HG03025 (cell line): ENCODE data around the gene PNLIPRP1.

Experiments used
- ATAC-seq: cut with Tn5 transposase; IDR thresholded peaks from one replicate; pipeline ENCODE4 v1.9.1; 2021; ENCODE audit warnings: mild to moderate bottlenecking, moderate library complexity; ENCODE audit not compliant: unreplicated experiment, low FRiP score

The PNLIPRP1 gene

DNA sequence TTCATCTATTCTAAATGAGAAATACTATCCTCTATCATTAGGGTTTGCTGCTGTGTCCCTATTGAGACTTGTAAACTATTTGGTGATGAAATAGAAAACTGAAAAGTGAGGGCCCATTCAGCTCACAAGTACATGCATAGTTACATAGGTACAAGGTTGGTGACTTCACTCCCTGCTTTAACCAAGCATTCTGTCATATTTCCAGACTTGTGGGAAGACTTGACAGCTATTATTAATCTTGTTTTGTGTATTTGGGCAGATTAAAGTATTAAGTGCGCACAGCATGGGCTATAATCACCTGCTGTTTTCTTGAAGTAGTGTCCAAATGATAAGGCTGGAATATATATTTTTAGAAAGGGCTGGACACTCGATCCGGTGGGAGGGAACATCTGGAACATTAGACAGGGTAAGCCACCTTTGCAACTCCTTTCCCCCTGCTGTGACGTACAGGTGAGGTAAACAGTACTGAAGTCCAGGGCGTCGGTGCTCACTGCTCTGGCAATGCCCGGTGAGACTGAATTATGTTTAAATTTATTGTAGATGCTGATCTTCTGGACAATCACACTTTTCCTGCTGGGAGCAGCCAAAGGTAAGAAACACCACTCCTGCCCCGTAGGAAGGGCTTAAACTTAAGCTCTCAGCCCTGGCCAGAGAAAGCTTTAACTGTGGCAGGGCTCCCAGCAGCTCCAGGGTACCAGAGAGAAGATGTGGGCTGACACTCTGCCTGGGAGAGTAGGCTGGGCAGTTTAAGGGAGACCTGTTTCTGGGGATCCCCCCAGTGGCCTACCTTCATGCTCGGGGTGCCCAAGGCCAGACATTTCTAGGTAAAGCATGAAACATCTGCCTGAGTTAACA is at the start of gene PNLIPRP1:
TSS of gene PNLIPRP1 (plus strand) at position 370 of the 855 bp plus-strand sequence. CDS start at position 541, 171 bp downstream.
- no peak for ATAC-seq

DNA sequence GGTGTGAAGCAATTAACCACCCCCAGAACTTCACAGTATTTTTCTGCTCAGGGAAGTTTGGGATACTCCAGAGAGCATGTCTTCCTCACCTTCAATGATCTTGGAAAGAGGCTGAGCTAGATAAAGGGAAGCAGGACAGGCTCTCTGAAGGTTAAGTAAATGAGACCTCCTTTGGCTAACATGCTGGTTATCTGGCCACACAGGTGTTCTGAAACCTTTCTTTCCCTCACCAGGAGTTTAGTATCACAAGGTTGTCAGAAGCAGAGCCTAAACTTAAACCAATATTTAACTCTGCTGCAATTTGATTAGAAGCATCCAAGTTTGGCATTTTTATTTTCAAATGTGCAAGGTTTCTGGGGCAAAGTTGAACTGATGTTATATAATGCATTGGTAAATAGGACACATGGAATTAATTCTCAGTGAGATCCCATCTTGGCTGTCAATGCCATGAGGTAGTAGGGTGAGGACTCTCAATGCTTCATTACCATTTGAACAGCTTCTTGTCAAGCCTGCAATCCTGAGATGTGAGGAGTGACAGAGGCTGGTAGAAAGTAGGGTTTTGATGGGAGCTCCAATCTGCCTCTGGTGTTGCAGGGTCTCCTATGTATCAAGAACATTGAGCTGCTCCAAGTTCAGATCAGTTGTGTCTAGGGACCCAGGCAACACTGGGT is 48.6 kb upstream of the PNLIPRP1 start:
- ATAC-seq = no peak

- no peak for ATAC-seq
Observed at GRCh38 chr10:116545122-116545521, 45.6 kb upstream of the PNLIPRP1 start.

GRCh38 chr10:116545756-116546155 is 45.0 kb upstream of the PNLIPRP1 start, which contains the start of gene PNLIP:
Gene PNLIP, plus strand, starts transcription at chr10:116545931. Its CDS starts 162 bp downstream, at chr10:116546093.
- ATAC-seq = no peak

- ATAC-seq = no peak
Observed at GRCh38 chr10:116548301-116548700, 42.5 kb upstream of the PNLIPRP1 start.

DNA sequence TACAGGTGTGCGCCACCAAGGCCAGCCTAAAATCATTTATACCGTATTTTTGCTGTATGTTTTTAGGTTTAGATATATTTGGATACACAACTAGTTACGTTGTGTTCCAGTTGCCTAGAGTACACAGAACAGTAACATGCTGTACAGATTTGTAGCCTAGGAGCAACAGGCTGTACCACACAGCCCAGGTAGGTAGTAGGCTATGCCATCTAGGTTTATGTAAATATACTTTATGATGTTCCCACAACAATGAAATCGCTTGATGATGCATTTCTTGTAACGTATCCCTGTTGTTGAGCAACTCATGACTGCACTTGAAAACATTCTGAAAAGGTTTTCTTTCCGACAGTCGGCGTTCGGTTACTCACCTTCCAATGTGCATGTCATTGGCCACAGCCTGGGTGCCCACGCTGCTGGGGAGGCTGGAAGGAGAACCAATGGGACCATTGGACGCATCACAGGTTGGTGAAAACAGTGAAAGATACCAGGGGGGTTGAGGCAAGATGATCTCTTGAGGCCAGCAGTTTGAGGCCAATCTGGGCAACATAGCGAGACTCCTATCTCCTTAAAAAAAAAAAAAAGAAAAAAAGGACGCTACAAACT is 37.3 kb upstream of the PNLIPRP1 start:
- no peak for ATAC-seq

DNA sequence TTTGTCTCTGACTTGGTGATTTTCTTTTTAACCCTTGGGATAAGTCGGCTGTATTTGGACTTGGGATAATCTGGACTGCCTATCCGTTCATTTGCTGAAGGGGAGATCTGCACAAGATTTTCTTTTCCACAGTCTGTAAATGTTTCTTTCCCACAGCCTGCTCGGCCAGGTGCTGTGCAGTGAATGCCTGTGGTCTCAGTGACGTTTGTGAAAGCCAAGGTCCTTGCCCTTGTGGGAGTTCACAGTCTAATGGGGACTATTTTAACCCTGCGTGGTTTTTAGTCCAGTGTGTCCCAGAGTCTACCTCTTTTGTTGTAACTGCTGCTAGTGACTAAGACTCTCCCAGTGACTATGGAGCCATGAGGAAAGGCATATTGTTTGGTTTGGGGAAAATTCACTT is 36.1 kb upstream of the PNLIPRP1 start:
- ATAC-seq = no peak

DNA sequence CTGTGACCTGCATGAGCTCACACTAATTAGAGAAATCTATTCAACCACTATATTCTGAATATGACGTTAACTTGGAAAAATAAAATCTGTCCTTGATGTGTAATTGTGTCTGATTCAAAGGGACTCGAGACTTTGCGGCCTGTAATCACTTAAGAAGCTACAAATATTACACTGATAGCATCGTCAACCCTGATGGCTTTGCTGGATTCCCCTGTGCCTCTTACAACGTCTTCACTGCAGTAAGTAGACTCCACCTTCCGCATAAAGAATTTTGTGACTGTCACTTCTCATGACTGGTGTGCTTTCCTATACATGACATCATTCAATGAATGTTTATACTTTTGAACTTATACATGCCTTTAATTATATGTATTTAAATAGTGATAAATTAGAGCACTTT is 34.9 kb upstream of the PNLIPRP1 start:
- no peak for ATAC-seq

- no peak for ATAC-seq
Observed at GRCh38 chr10:116557305-116557880, 33.4 kb upstream of the PNLIPRP1 start.

DNA sequence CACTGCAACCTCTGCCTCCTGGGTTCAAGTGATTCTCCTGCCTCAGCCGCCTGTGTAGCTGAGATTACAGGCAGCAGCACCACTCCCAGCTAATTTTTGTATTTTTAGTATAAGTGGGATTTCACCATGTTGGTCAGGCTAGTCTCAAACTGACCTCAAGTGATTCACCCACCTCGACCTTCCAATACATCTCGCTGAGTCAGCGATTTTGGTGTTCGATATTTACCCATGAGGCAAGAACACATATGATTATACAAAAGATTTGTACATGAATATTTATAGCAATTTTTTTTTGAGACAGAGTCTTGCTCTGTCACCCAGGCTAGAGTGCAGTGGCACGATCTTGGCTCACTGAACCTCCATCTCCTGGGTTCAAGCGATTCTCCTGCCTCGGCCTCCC is 25.2 kb upstream of the PNLIPRP1 start:
- ATAC-seq = no peak

- ATAC-seq = no peak
Observed at GRCh38 chr10:116566932-116567331, 23.8 kb upstream of the PNLIPRP1 start.

- ATAC-seq = no peak
Observed at GRCh38 chr10:116567335-116567734, 23.4 kb upstream of the PNLIPRP1 start.

DNA sequence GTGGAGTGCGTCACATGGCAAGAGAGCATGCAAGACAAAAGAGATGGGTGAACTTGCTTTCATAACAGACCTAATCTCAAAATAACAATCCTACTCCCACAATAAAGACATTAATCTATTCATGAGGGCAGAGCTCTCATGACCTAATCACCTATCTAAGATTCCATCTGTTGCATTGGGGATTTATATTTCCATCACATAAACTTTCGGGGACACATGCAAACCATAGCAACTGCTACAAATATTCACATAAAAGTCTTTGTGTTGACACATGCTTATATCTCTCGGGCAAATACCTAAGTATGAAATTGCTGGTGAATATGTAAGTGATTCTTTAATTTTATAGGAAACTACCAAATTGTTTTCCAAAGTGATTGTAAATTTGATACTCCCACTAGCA is 16.0 kb upstream of the PNLIPRP1 start:
- no peak for ATAC-seq

DNA sequence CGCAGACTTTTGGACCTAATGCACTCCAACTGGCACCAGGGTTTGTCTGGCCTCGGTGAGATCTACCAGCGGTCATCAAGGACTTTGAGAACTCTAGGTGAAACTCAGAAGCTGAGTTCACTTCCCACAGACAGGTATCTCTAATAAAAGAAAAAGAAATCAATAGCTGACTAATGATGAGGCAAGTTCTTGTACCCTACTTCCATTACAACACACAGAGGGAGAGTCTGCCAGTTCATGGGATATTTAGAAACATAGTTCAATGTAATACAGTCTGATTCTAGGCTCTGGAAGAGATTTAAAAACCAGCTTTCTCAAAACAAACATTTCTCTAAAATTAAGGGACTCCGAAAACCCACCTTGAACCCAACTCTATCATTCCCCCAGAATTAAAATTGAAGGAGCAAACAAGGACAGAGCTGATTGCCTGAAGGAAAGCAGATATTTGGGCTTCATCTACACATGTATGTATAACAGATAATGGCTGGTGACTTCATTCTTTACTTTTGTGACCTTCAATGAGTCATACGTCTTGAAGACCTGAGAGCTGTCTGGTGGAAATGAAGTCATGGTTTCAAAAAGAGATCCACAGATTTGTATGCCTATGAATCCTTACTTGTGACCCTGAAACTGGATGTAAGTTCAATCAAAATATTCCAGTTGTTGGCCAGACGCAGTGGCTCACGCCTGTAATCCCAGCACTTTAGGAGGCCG is 2.7 kb upstream of the PNLIPRP1 start:
- no peak for ATAC-seq

DNA sequence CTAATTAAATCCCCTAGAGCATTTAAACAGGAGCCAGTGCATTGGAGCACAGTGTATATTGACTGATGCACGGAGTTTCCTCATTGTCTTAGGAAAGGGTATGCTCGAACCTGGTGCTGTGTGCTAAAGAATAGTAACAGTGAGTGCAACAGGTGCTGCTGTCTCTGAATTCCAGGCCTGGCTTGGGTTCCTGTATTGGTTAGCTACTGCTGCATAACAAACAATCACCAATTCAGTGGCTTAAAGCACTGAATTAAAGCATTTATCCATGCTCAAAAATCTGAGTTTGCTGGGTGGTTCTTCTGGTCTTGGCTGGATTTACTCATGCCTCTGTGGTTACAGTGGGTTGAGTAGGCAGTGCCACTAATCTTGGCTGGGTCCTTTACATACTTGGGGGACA is 1.8 kb upstream of the PNLIPRP1 start:
- ATAC-seq = no peak

GRCh38 chr10:116589926-116590325 is 833 bp upstream of the PNLIPRP1 start:
- no peak for ATAC-seq

GRCh38 chr10:116593139-116593740 is 2.5 kb downstream of the PNLIPRP1 start:
- no peak for ATAC-seq

DNA sequence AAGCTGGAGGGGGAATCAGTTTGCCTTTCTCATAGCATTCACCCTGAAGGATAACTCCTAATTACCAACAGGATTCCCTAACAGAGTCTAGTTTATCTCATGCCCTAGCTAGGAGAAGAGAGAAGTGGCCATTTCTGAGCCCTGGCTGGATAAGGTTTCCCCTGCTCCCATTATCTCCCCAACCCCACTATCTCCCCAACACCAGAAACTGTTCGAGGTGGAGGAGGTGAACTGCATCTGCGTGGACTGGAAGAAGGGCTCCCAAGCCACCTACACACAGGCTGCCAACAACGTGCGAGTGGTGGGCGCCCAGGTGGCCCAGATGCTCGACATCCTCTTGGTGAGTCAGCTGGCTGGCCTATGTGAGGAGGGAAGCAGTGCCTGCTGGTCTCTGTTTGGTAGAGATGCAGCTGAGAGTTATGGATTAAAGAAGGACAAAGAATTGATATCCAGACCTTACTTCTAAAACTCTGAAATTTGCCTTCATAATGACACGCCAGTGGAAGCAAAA is 3.8 kb downstream of the PNLIPRP1 start:
- ATAC-seq = no peak

- no peak for ATAC-seq
Observed at GRCh38 chr10:116596062-116596461, 5.3 kb downstream of the PNLIPRP1 start.

- no peak for ATAC-seq
Observed at GRCh38 chr10:116597543-116597942, 6.8 kb downstream of the PNLIPRP1 start.
